ENCODE data around the gene ACOX1.

DNA sequence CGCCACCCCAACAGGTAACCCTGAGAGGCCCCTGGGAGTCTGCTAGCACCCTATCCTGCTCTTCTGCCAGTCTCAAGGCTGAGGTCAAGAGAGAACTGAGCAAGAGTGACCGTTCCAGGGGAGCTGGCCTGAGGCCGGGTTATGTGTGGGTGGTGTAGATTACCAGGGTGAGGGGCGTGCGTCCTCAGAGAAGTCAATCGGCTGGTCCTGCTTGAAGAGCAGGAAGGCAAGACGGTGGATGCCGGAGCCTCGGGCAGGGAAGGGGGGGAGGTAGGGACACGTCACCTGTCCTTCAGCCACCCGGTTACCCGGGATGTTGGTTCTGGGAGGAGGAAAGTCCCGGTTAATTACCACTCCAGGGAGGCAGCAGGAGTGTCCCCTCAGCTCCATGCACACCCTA is 79.6 kb downstream of the ACOX1 start:
- TF ChIP-seq POLR2A (IDR thresholded peaks at IDR 0.05): no peak
- TF ChIP-seq, protein P1, sequence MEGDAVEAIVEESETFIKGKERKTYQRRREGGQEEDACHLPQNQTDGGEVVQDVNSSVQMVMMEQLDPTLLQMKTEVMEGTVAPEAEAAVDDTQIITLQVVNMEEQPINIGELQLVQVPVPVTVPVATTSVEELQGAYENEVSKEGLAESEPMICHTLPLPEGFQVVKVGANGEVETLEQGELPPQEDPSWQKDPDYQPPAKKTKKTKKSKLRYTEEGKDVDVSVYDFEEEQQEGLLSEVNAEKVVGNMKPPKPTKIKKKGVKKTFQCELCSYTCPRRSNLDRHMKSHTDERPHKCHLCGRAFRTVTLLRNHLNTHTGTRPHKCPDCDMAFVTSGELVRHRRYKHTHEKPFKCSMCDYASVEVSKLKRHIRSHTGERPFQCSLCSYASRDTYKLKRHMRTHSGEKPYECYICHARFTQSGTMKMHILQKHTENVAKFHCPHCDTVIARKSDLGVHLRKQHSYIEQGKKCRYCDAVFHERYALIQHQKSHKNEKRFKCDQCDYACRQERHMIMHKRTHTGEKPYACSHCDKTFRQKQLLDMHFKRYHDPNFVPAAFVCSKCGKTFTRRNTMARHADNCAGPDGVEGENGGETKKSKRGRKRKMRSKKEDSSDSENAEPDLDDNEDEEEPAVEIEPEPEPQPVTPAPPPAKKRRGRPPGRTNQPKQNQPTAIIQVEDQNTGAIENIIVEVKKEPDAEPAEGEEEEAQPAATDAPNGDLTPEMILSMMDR (IDR thresholded peaks at IDR 0.05): no peak

All from upper lobe of left lung (tissue), 4 donors.